ENCODE results near the gene STK17B.

STK17B gene

GRCh38 chr2:196105951-196106350 lies 65.4 kb downstream of the STK17B start:
- H4K20me1 ChIP-seq (ENCODE audit: low read depth, low read length) = no peaks in the 10 kb centered on the region
- H3K27ac ChIP-seq (ENCODE audit: low read depth, low read length) = no peak overlapping the region
- H3K4me2 ChIP-seq (ENCODE audit: low read depth, low read length, poor library complexity, severe bottlenecking) = no peak overlapping the region
- H3F3A ChIP-seq (ENCODE audit: insufficient read depth) = no peaks in the 10 kb centered on the region
- no peaks in the 10 kb centered on the region for H3K9me2 ChIP-seq (replicated peaks; ENCODE audit: insufficient read depth, low read length)
- H3K27me3 ChIP-seq (ENCODE audit: low read length) = no peaks in the 10 kb centered on the region
- no peak overlapping the region for H2AFZ ChIP-seq (ENCODE audit: low read depth, low read length, severe bottlenecking)
- H3K4me3 ChIP-seq (ENCODE audit: insufficient read depth, low read length, poor library complexity, severe bottlenecking) = no peak overlapping the region
- no peaks in the 10 kb centered on the region for H3K36me3 ChIP-seq (ENCODE audit: low read length)
- TF ChIP-seq EZH2phosphoT487 (conservative IDR thresholded peaks at IDR 0.05; ENCODE audit: low read length) (no peak), CTCF (IDR thresholded peaks at IDR 0.05; ENCODE audit: insufficient read depth, low read length, poor library complexity, severe bottlenecking) (no peak)
- H3K9me3 ChIP-seq (ENCODE audit: insufficient read depth, low read length) = no peaks in the 10 kb centered on the region
- no peak overlapping the region for H3K9ac ChIP-seq (ENCODE audit: low read length)
- no peaks in the 10 kb centered on the region for H3K79me2 ChIP-seq (ENCODE audit: insufficient read depth, low read length)

- TF ChIP-seq EZH2phosphoT487 (conservative IDR thresholded peaks at IDR 0.05; ENCODE audit: low read length) (no peak), CTCF (IDR thresholded peaks at IDR 0.05; ENCODE audit: insufficient read depth, low read length, poor library complexity, severe bottlenecking) (no peak)
- H3K9me3 ChIP-seq (ENCODE audit: insufficient read depth, low read length) = no peaks in the 10 kb centered on the region
- H3K9ac ChIP-seq (ENCODE audit: low read length) = no peak overlapping the region
- no peak overlapping the region for H3K27ac ChIP-seq (ENCODE audit: low read depth, low read length)
- H2AFZ ChIP-seq (ENCODE audit: low read depth, low read length, severe bottlenecking) = no peak overlapping the region
- H3K36me3 ChIP-seq (ENCODE audit: low read length) = no peaks in the 10 kb centered on the region
- H3K4me3 ChIP-seq (ENCODE audit: insufficient read depth, low read length, poor library complexity, severe bottlenecking) = no peak overlapping the region
- H3F3A ChIP-seq (ENCODE audit: insufficient read depth) = no peaks in the 10 kb centered on the region
- no peaks in the 10 kb centered on the region for H3K79me2 ChIP-seq (ENCODE audit: insufficient read depth, low read length)
- no peaks in the 10 kb centered on the region for H3K27me3 ChIP-seq (ENCODE audit: low read length)
- H3K4me2 ChIP-seq (ENCODE audit: low read depth, low read length, poor library complexity, severe bottlenecking) = no peak overlapping the region
- no peaks in the 10 kb centered on the region for H3K9me2 ChIP-seq (replicated peaks; ENCODE audit: insufficient read depth, low read length)
- H4K20me1 ChIP-seq (ENCODE audit: low read depth, low read length) = no peaks in the 10 kb centered on the region
Observed at GRCh38 chr2:196104066-196104465, 67.3 kb downstream of the STK17B start.

GRCh38 chr2:196103626-196104025 lies 67.8 kb downstream of the STK17B start:
- H3K9me3 ChIP-seq (ENCODE audit: insufficient read depth, low read length) = no peaks in the 10 kb centered on the region
- no peaks in the 10 kb centered on the region for H4K20me1 ChIP-seq (ENCODE audit: low read depth, low read length)
- H3K4me2 ChIP-seq (ENCODE audit: low read depth, low read length, poor library complexity, severe bottlenecking) = no peak overlapping the region
- H3K9ac ChIP-seq (ENCODE audit: low read length) = no peak overlapping the region
- no peaks in the 10 kb centered on the region for H3K27me3 ChIP-seq (ENCODE audit: low read length)
- no peaks in the 10 kb centered on the region for H3F3A ChIP-seq (ENCODE audit: insufficient read depth)
- TF ChIP-seq CTCF (IDR thresholded peaks at IDR 0.05; ENCODE audit: insufficient read depth, low read length, poor library complexity, severe bottlenecking) (no peak), EZH2phosphoT487 (conservative IDR thresholded peaks at IDR 0.05; ENCODE audit: low read length) (no peak)
- H3K27ac ChIP-seq (ENCODE audit: low read depth, low read length) = no peak overlapping the region
- no peaks in the 10 kb centered on the region for H3K79me2 ChIP-seq (ENCODE audit: insufficient read depth, low read length)
- no peaks in the 10 kb centered on the region for H3K36me3 ChIP-seq (ENCODE audit: low read length)
- no peak overlapping the region for H2AFZ ChIP-seq (ENCODE audit: low read depth, low read length, severe bottlenecking)
- no peaks in the 10 kb centered on the region for H3K9me2 ChIP-seq (replicated peaks; ENCODE audit: insufficient read depth, low read length)
- no peak overlapping the region for H3K4me3 ChIP-seq (ENCODE audit: insufficient read depth, low read length, poor library complexity, severe bottlenecking)
